Colonic mucosa (tissue), 4 donors: ENCODE data around the gene MED29. TPM values are rescaled to one million over a fixed set of nuclear protein-coding genes. Genes with fewer than 3 reads are reported as not detected.
A peak's percentile ranks its signal among the peaks of the same experiment; 100 is the strongest.

Experiments used
- DNase-seq: peaks from one replicate; pipeline ENCODE4 v3.0.0-alpha.2; 2020
- H3K27ac ChIP-seq: fragments of 200-600 bp; one replicate; pipeline ENCODE4 v1.8.0; 2021
- H3K27me3 ChIP-seq: fragments of 200-600 bp; one replicate; pipeline ENCODE4 v1.8.0; 2021
- H3K36me3 ChIP-seq: fragments of 200-600 bp; one replicate; pipeline ENCODE4 v1.8.0; 2021
- H3K4me1 ChIP-seq: fragments of 200-600 bp; one replicate; pipeline ENCODE4 v1.8.0; 2021; ENCODE audit warnings: mild to moderate bottlenecking
- H3K4me3 ChIP-seq: fragments of 200-600 bp; one replicate; pipeline ENCODE4 v1.8.0; 2021
- H3K9ac ChIP-seq, 2 donors: one replicate each; pipeline ENCODE4 v1.7.0; 2013; ENCODE audit warnings: control low read depth in 2 of 2, low read depth in 2 of 2, low read length in 2 of 2
- H3K9me3 ChIP-seq: fragments of 200-600 bp; one replicate; pipeline ENCODE4 v1.8.0; 2021
- intact Hi-C: fragments of 100-400 bp; cut with DNase I; formaldehyde crosslinking; loops from one replicate; pipeline ENCODE4 v1.14.1; 2022
- total RNA-seq, 2 donors: library from RNA; stranded (reverse); fragmentation: NEBNext Ultra II Directional in 1 of 2; extraction: Animal tissue kit (Norgen Biotek cat#: 25700) in 1 of 2; gene quantifications; one replicate each; pipeline ENCODE4 v1.2.1, GENCODE V29; 2021
- TF ChIP-seq, protein P1 (sequence below): fragments of 200-600 bp; IDR thresholded peaks from one replicate; pipeline ENCODE4 v1.8.0; 2022; ENCODE audit warnings: antibody characterized with exemption, mild to moderate bottlenecking
- donor health status: healthy.
- donor health status: DM: no; HTN: no; CAD: no.
- donor health status: DM: no; HTN: no; CAD: no.

MED29 gene
- total RNA-seq, 2 donors from 2014 or later = 22.8 to 37.5 TPM

GRCh38 chr19:39405261-39405957 is 14.2 kb downstream of the MED29 start:
- TF ChIP-seq, protein P1, sequence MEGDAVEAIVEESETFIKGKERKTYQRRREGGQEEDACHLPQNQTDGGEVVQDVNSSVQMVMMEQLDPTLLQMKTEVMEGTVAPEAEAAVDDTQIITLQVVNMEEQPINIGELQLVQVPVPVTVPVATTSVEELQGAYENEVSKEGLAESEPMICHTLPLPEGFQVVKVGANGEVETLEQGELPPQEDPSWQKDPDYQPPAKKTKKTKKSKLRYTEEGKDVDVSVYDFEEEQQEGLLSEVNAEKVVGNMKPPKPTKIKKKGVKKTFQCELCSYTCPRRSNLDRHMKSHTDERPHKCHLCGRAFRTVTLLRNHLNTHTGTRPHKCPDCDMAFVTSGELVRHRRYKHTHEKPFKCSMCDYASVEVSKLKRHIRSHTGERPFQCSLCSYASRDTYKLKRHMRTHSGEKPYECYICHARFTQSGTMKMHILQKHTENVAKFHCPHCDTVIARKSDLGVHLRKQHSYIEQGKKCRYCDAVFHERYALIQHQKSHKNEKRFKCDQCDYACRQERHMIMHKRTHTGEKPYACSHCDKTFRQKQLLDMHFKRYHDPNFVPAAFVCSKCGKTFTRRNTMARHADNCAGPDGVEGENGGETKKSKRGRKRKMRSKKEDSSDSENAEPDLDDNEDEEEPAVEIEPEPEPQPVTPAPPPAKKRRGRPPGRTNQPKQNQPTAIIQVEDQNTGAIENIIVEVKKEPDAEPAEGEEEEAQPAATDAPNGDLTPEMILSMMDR = no peak
- Histone ChIP-seq H3K4me3 (peak overlapping the region; percentile 96), H3K9me3 (no peaks in the 10 kb centered on the region), H3K4me1 (peaks cover 12% of the 10 kb centered on the region), H3K27me3 (no peaks in the 10 kb centered on the region), H3K9ac (peak overlapping the region in 1 of 2 donors; percentile 49), H3K27ac (peak overlapping the region; percentile 100), H3K36me3 (peaks cover 10% of the 10 kb centered on the region)
- intact Hi-C loops = no loop called here
- no peak for DNase-seq

DNA sequence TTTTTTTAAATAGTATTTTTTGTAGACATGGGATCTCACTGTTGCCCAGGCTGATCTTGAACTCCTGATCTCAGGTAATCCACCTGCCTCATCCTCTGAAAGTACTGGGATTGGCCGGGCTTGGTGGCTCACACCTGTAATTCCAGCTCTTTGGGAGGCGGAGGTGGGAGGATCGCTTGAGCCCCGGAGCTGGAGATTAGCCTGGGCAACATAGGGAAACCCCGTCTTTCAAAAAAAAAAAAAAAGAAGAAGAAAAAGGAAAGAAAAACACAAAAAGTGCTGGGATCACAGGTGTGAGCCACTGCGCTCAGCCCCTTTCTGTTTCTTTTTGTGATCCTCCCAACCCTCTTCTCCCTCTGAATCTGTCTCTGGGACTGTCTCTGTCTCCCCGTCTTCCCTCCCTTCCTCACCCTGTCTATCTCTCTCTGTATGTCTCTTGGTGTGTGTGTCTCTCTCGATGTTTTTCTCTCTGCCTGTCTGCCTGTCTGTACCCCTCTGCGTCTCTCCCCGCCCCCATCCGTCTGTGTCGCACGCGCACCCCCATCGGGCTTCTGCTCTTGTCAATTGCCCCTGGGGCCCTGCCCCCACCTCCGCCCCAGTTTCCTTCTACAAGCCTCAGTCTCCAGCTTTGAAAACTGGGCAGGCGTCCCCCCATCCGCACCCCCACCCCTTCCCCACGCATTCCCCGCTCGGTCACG is 14.9 kb downstream of the MED29 start:
- intact Hi-C loops = no loop called here
- H3K27ac ChIP-seq = peak overlapping the region; percentile 100
- TF ChIP-seq, protein P1 = no peak
- H3K4me1 ChIP-seq = peaks cover 19% of the 10 kb centered on the region
- H3K9me3 ChIP-seq = no peaks in the 10 kb centered on the region
- H3K4me3 ChIP-seq = peak overlapping the region; percentile 96
- H3K36me3 ChIP-seq = peaks cover 10% of the 10 kb centered on the region
- peak overlapping the region; percentile 84 to 92 for H3K9ac ChIP-seq
- H3K27me3 ChIP-seq = no peaks in the 10 kb centered on the region
- peak; percentile 78 for DNase-seq

GRCh38 chr19:39406656-39407409 is 15.7 kb downstream of the MED29 start, which contains the start of gene ZFP36:
Gene ZFP36, plus strand, starts transcription at chr19:39406847. Its CDS starts 58 bp downstream, at chr19:39406905.
- no peaks in the 10 kb centered on the region for H3K27me3 ChIP-seq
- intact Hi-C loops = no loop called here
- peaks cover 18% of the 10 kb centered on the region for H3K4me1 ChIP-seq

DNA sequence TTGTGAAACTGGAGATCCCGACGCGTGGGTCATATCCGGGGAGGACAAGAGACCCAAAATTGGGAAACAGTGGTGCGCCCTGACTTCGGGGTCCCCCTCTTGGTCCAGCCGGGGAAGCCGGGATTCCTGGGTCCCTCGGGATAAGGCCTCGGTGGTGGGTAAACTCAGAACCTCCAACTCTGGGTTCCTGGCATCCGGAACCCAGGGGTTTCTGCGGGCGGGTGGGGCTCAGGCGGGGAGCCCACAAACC is 16.2 kb downstream of the MED29 start:
- Histone ChIP-seq H3K4me1 (peaks cover 13% of the 10 kb centered on the region), H3K27ac (peak overlapping the region; percentile 100), H3K27me3 (no peaks in the 10 kb centered on the region), H3K9ac (peak overlapping the region; percentile 98 to 100), H3K36me3 (peaks cover 10% of the 10 kb centered on the region), H3K9me3 (no peaks in the 10 kb centered on the region), H3K4me3 (peak overlapping the region; percentile 96)
- intact Hi-C loops = no loop called here
- DNase-seq = peak; percentile 83
- TF ChIP-seq, protein P1 = no peak

More at GRCh38 chr19:39406656-39407409, 15.7 kb downstream of the MED29 start, which contains the start of gene ZFP36:
- peak; percentile 95 for DNase-seq
- H3K36me3 ChIP-seq = peaks cover 10% of the 10 kb centered on the region
- TF ChIP-seq, protein P1 = no peak
- H3K9me3 ChIP-seq = no peaks in the 10 kb centered on the region
- peak within 1 kb of the TSS; percentile 100 for H3K27ac ChIP-seq
- H3K9ac ChIP-seq = peak within 1 kb of the TSS; percentile 98 to 100
- peak within 1 kb of the TSS; percentile 96 for H3K4me3 ChIP-seq

DNA sequence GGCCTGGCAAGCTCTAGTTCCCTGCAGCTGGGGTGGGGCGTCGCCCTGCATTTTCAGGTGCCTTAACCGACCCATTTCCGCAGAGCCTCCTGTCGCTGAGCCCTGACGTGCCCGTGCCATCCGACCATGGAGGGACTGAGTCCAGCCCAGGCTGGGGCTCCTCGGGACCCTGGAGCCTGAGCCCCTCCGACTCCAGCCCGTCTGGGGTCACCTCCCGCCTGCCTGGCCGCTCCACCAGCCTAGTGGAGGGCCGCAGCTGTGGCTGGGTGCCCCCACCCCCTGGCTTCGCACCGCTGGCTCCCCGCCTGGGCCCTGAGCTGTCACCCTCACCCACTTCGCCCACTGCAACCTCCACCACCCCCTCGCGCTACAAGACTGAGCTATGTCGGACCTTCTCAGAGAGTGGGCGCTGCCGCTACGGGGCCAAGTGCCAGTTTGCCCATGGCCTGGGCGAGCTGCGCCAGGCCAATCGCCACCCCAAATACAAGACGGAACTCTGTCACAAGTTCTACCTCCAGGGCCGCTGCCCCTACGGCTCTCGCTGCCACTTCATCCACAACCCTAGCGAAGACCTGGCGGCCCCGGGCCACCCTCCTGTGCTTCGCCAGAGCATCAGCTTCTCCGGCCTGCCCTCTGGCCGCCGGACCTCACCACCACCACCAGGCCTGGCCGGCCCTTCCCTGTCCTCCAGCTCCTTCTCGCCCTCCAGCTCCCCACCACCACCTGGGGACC is 16.6 kb downstream of the MED29 start:
- Histone ChIP-seq H3K27ac (peak overlapping the region; percentile 100), H3K9me3 (no peaks in the 10 kb centered on the region), H3K9ac (peak overlapping the region; percentile 98 to 100), H3K4me3 (peak overlapping the region; percentile 96), H3K27me3 (peaks cover 2% of the 10 kb centered on the region), H3K36me3 (peaks cover 10% of the 10 kb centered on the region), H3K4me1 (peaks cover 13% of the 10 kb centered on the region)
- intact Hi-C loops = no loop called here
- DNase-seq = peak; percentile 54
- TF ChIP-seq, protein P1 = no peak
